GM12801 (cell line): Measurements from ENCODE around the gene TPST2.

Experiments
- CTCF ChIP-seq: IDR thresholded peaks from one replicate; pipeline ENCODE4 v1.5.1; 2011; ENCODE audit warnings: control low read depth; ENCODE audit not compliant: insufficient read length; ENCODE audit errors: extremely low read depth

TPST2 gene

GRCh38 chr22:26585104-26585790 lies 4.7 kb downstream of the TPST2 start:
- no peak for TF ChIP-seq CTCF

- TF ChIP-seq CTCF = no peak
Observed at GRCh38 chr22:26584010-26584409, 5.9 kb downstream of the TPST2 start.

GRCh38 chr22:26581633-26582168 lies 8.2 kb downstream of the TPST2 start:
- no peak for TF ChIP-seq CTCF

- TF ChIP-seq CTCF = no peak
Observed at GRCh38 chr22:26581026-26581425, 8.9 kb downstream of the TPST2 start.

GRCh38 chr22:26580240-26580962 lies 9.5 kb downstream of the TPST2 start:
- no peak for TF ChIP-seq CTCF

- TF ChIP-seq CTCF = no peak
Observed at GRCh38 chr22:26579331-26579886, 10.5 kb downstream of the TPST2 start.

- TF ChIP-seq CTCF = no peak
Observed at GRCh38 chr22:26577081-26577480, 12.9 kb downstream of the TPST2 start.
